Measurements from ENCODE around the gene KRTAP5-3.
A peak's percentile ranks its signal among the peaks of the same experiment; 100 is the strongest.
"Not testable (repeated sequence)": the region's sequence is repeated elsewhere in the genome, so short reads cannot be mapped to it uniquely, and the experiment has no call there.

The KRTAP5-3 gene

GRCh38 chr11:1582909-1583308 is 25.4 kb downstream of the KRTAP5-3 start:
- not testable (repeated sequence) for DNase-seq (ENCODE audit: low read depth)

- DNase-seq (ENCODE audit: low read depth), result no peak
These were observed 26.3 kb downstream of the KRTAP5-3 start for GRCh38 chr11:1581976-1582375.

GRCh38 chr11:1576825-1577224 is 31.4 kb downstream of the KRTAP5-3 start:
- no peak for DNase-seq (ENCODE audit: low read depth)

- not testable (repeated sequence) for DNase-seq (ENCODE audit: low read depth)
These were observed 32.5 kb downstream of the KRTAP5-3 start for GRCh38 chr11:1575756-1576155.

GRCh38 chr11:1574933-1575242 is 33.4 kb downstream of the KRTAP5-3 start:
- DNase-seq (ENCODE audit: low read depth), result no peak

- DNase-seq (ENCODE audit: low read depth), result no peak
These were observed 33.9 kb downstream of the KRTAP5-3 start for GRCh38 chr11:1574238-1574932.

DNA sequence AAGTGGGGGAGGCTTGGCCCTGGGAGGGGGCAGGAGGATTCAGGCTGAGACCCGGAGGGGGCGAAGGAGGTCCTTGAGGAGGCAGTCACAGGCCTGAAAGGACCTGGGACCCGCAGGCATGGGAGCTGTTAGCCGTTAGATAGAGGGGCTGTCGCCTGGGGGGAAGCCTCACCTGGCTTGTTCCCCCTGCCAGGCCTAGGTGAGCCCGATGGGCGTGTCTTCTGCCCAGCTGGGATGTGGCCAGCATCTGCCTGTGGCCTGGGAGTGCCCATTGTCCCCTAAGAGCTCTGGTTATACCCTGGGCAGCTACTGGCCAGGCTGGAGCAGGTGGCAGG is 34.4 kb downstream of the KRTAP5-3 start:
- no peak for DNase-seq (ENCODE audit: low read depth)

DNA sequence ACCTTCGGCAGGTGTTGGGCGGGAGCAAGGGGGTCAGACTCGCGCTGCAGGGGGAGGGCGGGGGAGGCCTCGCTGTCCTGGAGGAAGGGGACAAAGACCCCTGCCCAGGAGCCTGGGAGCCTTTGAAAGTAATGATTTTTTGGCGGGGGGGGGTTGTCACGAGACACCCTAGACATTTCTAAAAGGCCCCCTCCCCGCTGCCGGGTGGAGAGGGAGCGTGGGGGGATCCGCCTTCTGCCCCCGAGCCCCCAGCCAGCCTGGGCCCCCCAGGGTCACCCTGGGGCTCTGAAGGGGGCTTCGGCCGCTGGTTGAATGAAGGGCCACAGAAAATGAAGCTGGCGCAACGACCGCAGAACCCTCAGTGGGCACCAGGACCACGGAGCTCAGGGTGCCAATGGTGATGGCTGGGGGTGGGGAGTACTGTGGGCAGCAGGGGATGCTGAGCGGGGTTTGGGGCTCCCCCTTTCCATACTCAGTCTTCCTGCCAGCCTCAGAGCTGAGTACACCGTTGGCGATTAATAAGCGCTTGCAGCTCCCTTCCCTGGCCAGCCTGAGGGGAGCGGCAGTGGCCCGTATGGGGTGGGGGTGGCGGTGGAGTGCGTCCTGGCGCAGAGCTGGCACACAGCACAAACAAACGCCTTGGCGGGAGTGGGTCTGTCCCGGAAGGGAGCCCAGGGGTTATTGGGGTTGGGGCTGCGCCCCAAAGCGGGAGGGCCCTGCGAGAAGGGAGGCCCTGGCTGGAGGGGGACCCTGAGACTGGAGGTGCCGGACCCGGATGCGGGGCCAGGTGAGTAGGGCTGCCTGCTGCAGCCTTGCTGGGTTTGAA is 35.0 kb downstream of the KRTAP5-3 start:
- no peak for DNase-seq (ENCODE audit: low read depth)

GRCh38 chr11:1572197-1573076 is 35.8 kb downstream of the KRTAP5-3 start, which contains the start of gene DUSP8:
Gene DUSP8 (minus strand): TSS chr11:1572271. CDS start chr11:1565826, 6,445 bp downstream.
- DNase-seq (ENCODE audit: low read depth), result peak; percentile 95

DNA sequence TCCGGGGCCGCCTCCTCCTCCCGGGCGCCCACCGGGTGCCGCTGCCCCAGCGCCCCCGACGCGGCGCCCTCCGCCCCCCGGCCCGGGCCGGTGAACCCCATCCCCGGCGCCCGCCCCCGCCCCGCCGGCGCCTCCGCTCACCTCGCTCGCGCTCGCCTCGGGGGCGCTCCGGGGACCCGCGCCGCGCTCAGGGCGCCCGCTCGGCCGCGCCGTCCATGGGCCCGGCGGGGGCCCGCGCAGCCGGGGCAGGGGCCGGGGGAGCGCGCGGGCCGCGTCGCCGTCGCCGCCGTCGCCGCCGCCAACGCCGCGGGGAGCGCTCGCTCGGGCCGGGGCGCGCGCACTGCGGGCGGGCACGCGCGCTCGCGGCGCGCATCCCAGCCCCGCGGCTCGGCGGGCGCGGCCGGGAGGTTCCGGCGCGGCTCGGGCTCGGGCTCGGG is 36.5 kb downstream of the KRTAP5-3 start:
- no peak for DNase-seq (ENCODE audit: low read depth)

- DNase-seq (ENCODE audit: low read depth), result no peak
These were observed 37.1 kb downstream of the KRTAP5-3 start for GRCh38 chr11:1570896-1571759.

DNA sequence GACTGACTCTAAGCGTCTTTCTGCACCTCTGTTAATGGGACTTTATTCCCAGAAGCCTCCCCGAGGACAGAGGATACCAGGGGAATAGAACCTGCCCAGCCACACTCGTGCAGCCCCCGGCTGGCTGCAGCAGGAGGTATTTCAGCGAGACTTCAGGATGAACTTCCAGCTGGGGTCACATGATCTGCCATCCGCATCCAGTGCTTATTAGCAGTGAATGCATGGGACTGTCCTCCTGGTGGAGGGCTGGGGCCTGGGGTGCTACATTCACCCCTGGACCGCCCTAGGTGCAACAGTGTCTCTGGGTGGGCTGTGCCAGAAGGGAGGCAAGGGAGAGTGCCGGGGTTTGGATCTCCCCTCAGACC is 37.8 kb downstream of the KRTAP5-3 start:
- no peak for DNase-seq (ENCODE audit: low read depth)

DNA sequence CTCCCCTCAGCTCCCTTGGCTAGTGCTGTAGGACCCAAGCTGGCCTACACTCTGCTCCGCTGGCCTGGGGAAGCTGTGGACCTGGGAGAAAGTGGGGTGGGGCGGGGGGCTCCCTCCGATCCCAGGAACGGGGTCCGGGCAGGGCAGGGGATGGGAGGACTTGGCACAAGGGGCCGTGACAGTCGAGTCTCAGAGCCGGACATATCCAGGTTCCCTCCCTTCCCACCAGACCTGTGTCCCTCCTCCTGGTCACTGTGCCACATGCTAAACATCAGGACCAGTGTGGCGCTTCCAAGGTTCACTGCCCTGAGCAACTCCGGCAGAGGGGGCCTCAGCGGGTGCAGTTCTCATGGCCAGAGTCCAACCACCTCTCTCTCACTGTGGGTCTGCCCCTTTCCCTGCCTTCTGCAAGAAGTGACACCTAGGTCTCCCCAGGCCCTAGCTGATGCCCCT is 38.2 kb downstream of the KRTAP5-3 start:
- DNase-seq (ENCODE audit: low read depth), result no peak

DNA sequence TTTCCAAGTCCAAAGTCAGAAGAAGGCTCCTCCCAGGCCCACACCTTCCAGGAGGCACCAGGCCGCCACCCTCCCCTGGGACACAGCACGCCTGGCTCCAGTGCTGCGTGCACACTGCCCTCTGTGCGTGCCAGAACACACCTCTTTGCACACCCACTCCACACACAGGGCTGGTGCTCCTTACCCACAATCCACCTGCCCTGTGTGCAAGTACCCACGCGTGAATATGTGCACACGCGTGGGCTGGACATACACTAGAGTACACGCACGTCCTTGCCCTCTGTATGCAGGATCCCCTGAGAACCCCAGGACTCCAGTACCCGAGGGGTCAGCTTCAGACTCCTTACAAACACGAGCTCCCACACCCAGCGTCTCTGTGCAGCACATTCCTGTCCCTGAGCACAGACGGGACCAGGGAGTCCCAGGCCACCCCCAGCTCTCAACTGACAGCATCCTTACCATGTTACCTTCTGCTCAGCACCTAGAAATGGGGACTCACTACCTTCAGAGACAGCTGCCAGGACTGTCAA is 38.9 kb downstream of the KRTAP5-3 start:
- no peak for DNase-seq (ENCODE audit: low read depth)

DNA sequence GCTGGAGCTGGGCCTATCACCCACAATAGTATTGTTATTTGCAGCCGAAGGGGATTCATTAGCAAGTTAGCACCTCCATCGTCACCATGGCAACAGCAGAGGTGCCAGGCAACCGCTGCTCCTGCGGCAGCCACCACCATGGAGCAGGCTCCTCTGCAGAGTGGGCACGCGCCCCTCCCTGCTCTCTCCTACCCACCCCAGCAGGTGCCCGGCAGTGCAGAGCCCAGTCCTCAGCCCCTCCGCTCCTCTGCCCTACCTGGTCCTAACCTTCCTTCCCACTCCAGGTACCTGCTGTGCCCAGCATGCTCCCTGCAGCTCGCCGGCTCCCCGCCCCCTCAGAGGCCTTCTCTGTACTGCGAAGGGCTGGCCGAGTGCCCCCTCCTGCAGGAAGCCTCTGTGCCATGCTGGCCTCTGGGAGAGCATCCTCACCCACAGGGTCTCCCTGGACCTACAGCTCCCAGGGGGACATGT is 39.8 kb downstream of the KRTAP5-3 start:
- DNase-seq (ENCODE audit: low read depth), result no peak

GRCh38 chr11:1567721-1568100 is 40.6 kb downstream of the KRTAP5-3 start:
- DNase-seq (ENCODE audit: low read depth), result no peak

GRCh38 chr11:1567052-1567720 is 41.1 kb downstream of the KRTAP5-3 start:
- no peak for DNase-seq (ENCODE audit: low read depth)

DNA sequence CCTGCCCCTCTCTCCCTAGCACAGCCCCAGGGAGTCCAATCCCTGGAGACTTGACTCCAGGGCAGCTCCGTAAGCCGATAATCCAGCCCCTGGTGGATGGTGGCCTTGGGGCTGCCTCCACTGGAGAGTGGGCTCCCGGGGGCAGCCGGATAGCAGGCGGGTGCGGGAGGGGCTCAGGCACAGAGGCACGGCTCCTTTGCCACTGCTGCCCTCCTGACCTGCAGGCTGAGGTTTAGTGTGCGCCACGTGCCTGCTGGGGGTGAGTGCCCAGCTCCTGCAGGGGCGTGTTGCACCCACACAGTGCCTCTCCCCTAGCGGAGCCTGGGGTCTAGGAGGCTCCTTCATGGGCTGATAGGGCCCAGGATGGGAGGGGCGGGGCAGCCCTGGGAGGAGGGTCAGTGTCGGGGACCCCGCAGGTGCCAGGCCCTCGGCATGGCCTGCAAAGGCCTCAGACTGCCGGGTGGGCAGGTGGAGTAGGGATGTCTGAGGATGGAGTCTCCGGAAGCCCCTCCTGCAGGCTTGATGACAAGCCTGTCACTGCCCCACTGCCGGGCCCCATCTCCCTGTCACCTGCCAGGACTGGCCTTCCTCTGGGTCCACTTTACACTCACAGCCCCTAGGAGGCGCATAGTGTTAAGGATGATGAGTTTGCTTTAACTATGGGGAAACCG is 41.7 kb downstream of the KRTAP5-3 start:
- DNase-seq (ENCODE audit: low read depth), result no peak

GRCh38 chr11:1565904-1566247 is 42.4 kb downstream of the KRTAP5-3 start:
- no peak for DNase-seq (ENCODE audit: low read depth)

Measured in T follicular helper cell (primary cell).